GM12865 (cell line): ENCODE measurements around the gene GJC2.

ENCODE experiments used
- DNase-seq: peaks from one replicate; pipeline ENCODE4 v3.0.0; 2010; ENCODE audit warnings: low read depth
- H3K4me3 ChIP-seq: 2 replicates; pipeline ENCODE4 v1.5.1; 2011; ENCODE audit warnings: mild to moderate bottlenecking, low read depth, low read length, control low read depth
- TF ChIP-seq, protein P1 (sequence below): IDR thresholded peaks from 2 replicates; pipeline ENCODE4 v1.5.1; 2011; ENCODE audit warnings: low read length, control low read depth, low read depth, inconsistent platforms; ENCODE audit not compliant: insufficient read depth; ENCODE audit errors: missing control alignments

GJC2 gene

DNA sequence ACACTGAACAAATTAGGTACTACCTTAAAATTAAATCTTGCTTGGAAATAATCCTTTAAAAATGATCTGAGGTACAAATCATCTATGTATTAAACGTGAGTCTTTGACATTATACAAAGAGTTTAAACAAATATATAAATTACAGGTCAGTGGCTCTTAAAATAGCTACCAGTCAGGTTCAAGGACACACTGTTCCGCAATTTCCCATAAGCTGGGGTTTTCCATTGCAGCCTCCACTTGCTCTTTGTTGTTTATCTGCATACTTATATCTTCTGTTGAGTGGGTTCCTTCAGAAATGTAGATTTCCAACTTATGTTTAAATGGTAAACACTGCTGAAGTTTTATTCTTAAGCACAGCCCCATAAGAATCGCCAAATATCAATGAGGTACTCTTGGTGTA is 34.9 kb upstream of the GJC2 start:
- DNase-seq, result no peak
- no peak overlapping the region for H3K4me3 ChIP-seq
- TF ChIP-seq, protein P1, sequence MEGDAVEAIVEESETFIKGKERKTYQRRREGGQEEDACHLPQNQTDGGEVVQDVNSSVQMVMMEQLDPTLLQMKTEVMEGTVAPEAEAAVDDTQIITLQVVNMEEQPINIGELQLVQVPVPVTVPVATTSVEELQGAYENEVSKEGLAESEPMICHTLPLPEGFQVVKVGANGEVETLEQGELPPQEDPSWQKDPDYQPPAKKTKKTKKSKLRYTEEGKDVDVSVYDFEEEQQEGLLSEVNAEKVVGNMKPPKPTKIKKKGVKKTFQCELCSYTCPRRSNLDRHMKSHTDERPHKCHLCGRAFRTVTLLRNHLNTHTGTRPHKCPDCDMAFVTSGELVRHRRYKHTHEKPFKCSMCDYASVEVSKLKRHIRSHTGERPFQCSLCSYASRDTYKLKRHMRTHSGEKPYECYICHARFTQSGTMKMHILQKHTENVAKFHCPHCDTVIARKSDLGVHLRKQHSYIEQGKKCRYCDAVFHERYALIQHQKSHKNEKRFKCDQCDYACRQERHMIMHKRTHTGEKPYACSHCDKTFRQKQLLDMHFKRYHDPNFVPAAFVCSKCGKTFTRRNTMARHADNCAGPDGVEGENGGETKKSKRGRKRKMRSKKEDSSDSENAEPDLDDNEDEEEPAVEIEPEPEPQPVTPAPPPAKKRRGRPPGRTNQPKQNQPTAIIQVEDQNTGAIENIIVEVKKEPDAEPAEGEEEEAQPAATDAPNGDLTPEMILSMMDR, result no peak

DNA sequence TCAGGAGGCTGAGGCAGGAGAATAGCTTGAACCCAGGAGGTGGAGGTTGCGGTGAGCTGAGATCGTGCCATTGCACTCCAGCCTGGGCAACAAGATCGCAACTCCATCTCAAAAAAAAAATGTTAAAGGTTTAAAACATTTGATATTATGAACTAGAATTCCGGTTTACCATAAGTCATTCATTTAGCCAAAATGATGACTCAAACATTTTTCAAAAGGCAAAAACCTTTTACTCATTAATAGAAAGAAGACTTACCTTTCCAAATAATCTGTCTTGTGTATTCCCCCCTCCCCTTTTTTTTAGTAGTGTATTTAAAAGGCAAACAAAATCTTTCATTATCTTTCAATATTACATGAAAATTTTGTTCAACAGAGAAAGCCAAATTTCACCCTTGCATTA is 32.4 kb upstream of the GJC2 start:
- H3K4me3 ChIP-seq, result no peak overlapping the region
- DNase-seq, result no peak
- TF ChIP-seq, protein P1, result no peak

DNA sequence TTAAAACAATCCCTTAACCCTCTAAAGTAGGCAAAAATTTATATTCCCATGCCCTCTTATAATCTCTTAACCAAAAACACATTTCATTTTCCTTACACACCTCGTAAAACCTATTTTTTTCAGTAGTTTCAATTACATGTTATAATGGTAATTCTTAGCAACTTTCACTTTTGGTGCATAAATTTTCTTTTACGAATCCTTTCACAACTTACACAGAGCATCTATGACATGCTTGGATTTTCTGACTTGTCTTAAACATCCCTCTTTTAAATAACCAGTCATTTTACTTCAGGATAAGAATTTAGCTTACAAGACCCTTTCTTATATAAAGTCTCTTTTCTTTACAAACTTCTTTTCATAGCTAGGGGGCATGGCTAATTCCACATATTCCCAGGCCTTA is 31.7 kb upstream of the GJC2 start:
- DNase-seq, result no peak
- TF ChIP-seq, protein P1, result no peak
- H3K4me3 ChIP-seq, result no peak overlapping the region

DNA sequence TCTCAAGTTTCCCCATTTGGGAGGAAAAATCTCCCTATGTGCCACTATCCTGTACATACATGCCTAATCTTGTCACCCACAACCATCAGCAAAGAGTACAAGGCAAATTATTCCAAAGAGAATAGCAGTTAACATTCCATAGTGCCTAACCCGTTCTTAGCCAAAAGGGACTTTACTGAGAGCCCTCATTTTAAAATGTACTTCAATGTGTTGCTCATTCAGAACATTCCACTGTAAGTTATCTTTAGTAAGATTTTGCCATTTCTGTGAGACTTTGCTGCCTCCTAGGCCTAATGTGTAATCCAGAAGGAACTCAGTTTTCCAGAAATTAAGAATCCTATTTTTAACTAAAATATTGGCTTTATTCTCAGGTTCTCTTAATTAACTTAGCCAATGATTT is 29.4 kb upstream of the GJC2 start:
- DNase-seq, result no peak
- no peak overlapping the region for H3K4me3 ChIP-seq
- TF ChIP-seq, protein P1, result no peak

DNA sequence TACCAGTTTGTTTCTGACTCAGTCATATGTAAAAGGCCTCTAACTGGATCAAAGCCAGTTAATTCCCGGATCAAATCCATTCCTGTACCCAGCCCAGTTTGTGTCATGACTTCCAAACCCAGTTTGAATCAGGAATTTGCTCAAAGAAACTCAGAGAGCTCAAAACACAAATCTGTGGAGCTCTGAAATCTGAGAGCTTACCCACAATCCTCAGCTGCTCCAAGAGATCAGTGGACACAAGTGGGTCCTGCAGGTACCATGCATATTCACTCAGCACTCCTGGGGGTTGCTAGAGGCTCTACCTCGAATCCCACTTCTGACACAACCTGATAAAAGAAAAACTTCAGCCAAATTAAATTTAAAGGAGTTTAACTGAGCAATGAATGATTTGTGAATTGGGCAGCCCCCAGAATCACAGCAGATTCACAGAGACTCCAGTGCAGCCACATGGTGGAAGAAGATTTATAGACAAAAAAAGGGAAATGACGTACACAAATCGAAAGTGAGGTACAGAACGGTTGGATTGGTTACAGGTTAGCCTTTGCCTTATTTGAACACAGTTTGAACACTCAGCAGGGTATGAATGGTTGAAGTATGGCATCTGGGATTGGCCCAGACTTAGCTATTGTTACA is 28.8 kb upstream of the GJC2 start:
- H3K4me3 ChIP-seq, result no peak overlapping the region
- TF ChIP-seq, protein P1, result no peak

DNA sequence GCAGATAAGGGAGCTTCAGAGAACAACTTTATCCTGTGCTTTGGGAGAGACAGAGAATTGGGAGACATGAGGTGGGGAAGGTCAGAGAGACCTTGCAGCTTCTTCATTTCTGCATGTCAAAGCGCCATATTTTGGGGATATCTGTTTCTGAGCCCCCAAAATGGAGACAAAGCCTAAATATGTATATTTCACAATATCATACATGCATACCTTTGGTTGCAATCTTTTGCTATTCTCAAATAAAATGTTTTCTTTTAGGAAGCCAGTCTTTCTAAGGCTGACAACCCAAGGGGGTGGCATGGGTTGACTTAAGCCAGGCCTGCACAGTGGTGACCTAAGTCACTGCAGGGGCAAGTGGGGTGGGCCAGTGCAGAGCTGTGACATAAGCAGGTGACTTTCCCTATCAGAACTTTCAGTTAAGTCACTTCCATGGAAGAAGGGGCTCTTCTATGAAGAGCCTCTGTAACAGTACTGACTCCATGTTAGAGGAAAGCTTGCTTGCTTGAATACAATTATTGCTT is 26.7 kb upstream of the GJC2 start:
- DNase-seq, result no peak
- H3K4me3 ChIP-seq, result no peak overlapping the region
- TF ChIP-seq, protein P1, result no peak

More for the DNA sequence above, 28.8 kb upstream of the GJC2 start:
- DNase-seq, result no peak

DNA sequence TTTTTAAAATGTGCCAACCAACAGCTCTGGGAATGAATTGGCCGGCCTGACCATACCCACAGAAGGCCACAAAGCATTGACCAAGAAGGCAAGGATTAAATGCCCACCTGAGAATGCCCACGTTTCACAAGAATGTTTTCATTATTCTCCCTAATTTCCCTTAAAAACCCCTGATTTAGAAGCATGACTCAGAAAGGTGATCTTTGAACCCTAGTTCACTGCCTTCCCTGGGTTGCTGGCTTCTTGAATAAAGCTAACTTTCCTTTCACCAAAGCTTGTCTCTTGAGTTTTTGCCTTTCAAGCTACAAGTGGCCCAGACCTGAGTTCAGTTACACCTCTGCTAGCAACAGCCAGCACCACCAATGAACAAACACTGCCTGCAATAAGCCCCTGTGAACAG is 26.2 kb upstream of the GJC2 start:
- no peak for DNase-seq
- no peak overlapping the region for H3K4me3 ChIP-seq
- TF ChIP-seq, protein P1, result no peak
